ENCODE measurements around the gene PRKCG. TPM values are rescaled to one million over a fixed set of nuclear protein-coding genes. Genes with fewer than 3 reads are reported as not detected.

PRKCG gene
- total RNA-seq, 1 experiment from 2014 or later = not detected

- no peak for TF ChIP-seq CTCF (IDR thresholded peaks at IDR 0.05; ENCODE audit: unreplicated experiment)
- no peak overlapping the region for H3K27ac Mint-ChIP-seq (ENCODE audit: low read depth, unreplicated experiment)
- CTCF ChIA-PET = interaction anchor here (1.2 to 1.6 kb wide), 2 partner anchors 45 to 128 kb away, joined by 3 to 6 read pairs; no protein-coding TSS in a partner anchor
- no peak overlapping the region for H3K4me3 Mint-ChIP-seq (ENCODE audit: unreplicated experiment)
- no peaks in the 10 kb centered on the region for H3K9me3 Mint-ChIP-seq (ENCODE audit: unreplicated experiment)
- POLR2A ChIA-PET = interaction anchor here (0.6 kb wide), 1 partner anchor 36 kb away, joined by 3 read pairs; no protein-coding TSS in a partner anchor
- DNase-seq (ENCODE audit: unreplicated experiment) = no peak
- intact Hi-C loops (cut with micrococcal nuclease) = no loop called here
- H3K4me1 Mint-ChIP-seq (ENCODE audit: insufficient read depth, unreplicated experiment) = no peaks in the 10 kb centered on the region
- H3K36me3 Mint-ChIP-seq (ENCODE audit: insufficient read depth, unreplicated experiment) = peaks cover 10% of the 10 kb centered on the region
- H3K27me3 Mint-ChIP-seq (ENCODE audit: insufficient read depth, unreplicated experiment) = peaks cover 39% of the 10 kb centered on the region
- BruUV-seq (replicated peaks) = no TSS peak
These were observed 14.7 kb downstream of the PRKCG start for GRCh38 chr19:53896682-53897081.

- POLR2A ChIA-PET = interaction anchor here (0.6 kb wide), 1 partner anchor 35 kb away, joined by 3 read pairs; no protein-coding TSS in a partner anchor
- no peak for TF ChIP-seq CTCF (IDR thresholded peaks at IDR 0.05; ENCODE audit: unreplicated experiment)
- CTCF ChIA-PET = interaction anchor here (1.2 to 1.6 kb wide), 2 partner anchors 45 to 127 kb away, joined by 3 to 6 read pairs; no protein-coding TSS in a partner anchor
These were observed 15.5 kb downstream of the PRKCG start for GRCh38 chr19:53897459-53897858.

GRCh38 chr19:53898166-53898565, 16.2 kb downstream of the PRKCG start:
- ChIA-PET POLR2A (no interaction called here), CTCF (interaction anchor here (0.7 to 1.6 kb wide), 3 partner anchors 46 to 130 kb away, joined by 3 to 6 read pairs (median 3); no protein-coding TSS in a partner anchor)
- Mint-ChIP-seq H3K4me3 (ENCODE audit: unreplicated experiment) (no peak overlapping the region), H3K36me3 (ENCODE audit: insufficient read depth, unreplicated experiment) (peaks cover 10% of the 10 kb centered on the region), H3K27me3 (ENCODE audit: insufficient read depth, unreplicated experiment) (peaks cover 24% of the 10 kb centered on the region), H3K27ac (ENCODE audit: low read depth, unreplicated experiment) (no peak overlapping the region), H3K4me1 (ENCODE audit: insufficient read depth, unreplicated experiment) (no peaks in the 10 kb centered on the region), H3K9me3 (ENCODE audit: unreplicated experiment) (no peaks in the 10 kb centered on the region)
- BruUV-seq (replicated peaks) = no TSS peak
- intact Hi-C loops (cut with micrococcal nuclease) = no loop called here
- no peak for DNase-seq (ENCODE audit: unreplicated experiment)
- TF ChIP-seq CTCF (IDR thresholded peaks at IDR 0.05; ENCODE audit: unreplicated experiment) = no peak

More at GRCh38 chr19:53897459-53897858, 15.5 kb downstream of the PRKCG start:
- peaks cover 31% of the 10 kb centered on the region for H3K27me3 Mint-ChIP-seq (ENCODE audit: insufficient read depth, unreplicated experiment)
- no peak for DNase-seq (ENCODE audit: unreplicated experiment)
- H3K36me3 Mint-ChIP-seq (ENCODE audit: insufficient read depth, unreplicated experiment) = peaks cover 10% of the 10 kb centered on the region
- no peak overlapping the region for H3K27ac Mint-ChIP-seq (ENCODE audit: low read depth, unreplicated experiment)
- BruUV-seq (replicated peaks) = no TSS peak
- no peaks in the 10 kb centered on the region for H3K4me1 Mint-ChIP-seq (ENCODE audit: insufficient read depth, unreplicated experiment)
- intact Hi-C loops (cut with micrococcal nuclease) = no loop called here
- H3K4me3 Mint-ChIP-seq (ENCODE audit: unreplicated experiment) = no peak overlapping the region
- no peaks in the 10 kb centered on the region for H3K9me3 Mint-ChIP-seq (ENCODE audit: unreplicated experiment)

- no peak for TF ChIP-seq CTCF (IDR thresholded peaks at IDR 0.05; ENCODE audit: unreplicated experiment)
- intact Hi-C loops (cut with micrococcal nuclease) = no loop called here
- Mint-ChIP-seq H3K4me3 (ENCODE audit: unreplicated experiment) (no peak overlapping the region), H3K4me1 (ENCODE audit: insufficient read depth, unreplicated experiment) (no peaks in the 10 kb centered on the region), H3K27me3 (ENCODE audit: insufficient read depth, unreplicated experiment) (peaks cover 24% of the 10 kb centered on the region), H3K9me3 (ENCODE audit: unreplicated experiment) (no peaks in the 10 kb centered on the region), H3K27ac (ENCODE audit: low read depth, unreplicated experiment) (no peak overlapping the region), H3K36me3 (ENCODE audit: insufficient read depth, unreplicated experiment) (peaks cover 10% of the 10 kb centered on the region)
- no peak for DNase-seq (ENCODE audit: unreplicated experiment)
- BruUV-seq (replicated peaks) = no TSS peak
- ChIA-PET POLR2A (no interaction called here), CTCF (no interaction called here)
These were observed 16.8 kb downstream of the PRKCG start for GRCh38 chr19:53898636-53899341.

Measured in MCF 10A (cell line).